NK-92 (cell line): Measurements from ENCODE around the gene GALNT9.

Experiments
- DNase-seq: peaks from one replicate; lab custom pipeline; 2025; ENCODE audit not compliant: unreplicated experiment; lab: John Stamatoyannopoulos, UW

Gene GALNT9

DNA sequence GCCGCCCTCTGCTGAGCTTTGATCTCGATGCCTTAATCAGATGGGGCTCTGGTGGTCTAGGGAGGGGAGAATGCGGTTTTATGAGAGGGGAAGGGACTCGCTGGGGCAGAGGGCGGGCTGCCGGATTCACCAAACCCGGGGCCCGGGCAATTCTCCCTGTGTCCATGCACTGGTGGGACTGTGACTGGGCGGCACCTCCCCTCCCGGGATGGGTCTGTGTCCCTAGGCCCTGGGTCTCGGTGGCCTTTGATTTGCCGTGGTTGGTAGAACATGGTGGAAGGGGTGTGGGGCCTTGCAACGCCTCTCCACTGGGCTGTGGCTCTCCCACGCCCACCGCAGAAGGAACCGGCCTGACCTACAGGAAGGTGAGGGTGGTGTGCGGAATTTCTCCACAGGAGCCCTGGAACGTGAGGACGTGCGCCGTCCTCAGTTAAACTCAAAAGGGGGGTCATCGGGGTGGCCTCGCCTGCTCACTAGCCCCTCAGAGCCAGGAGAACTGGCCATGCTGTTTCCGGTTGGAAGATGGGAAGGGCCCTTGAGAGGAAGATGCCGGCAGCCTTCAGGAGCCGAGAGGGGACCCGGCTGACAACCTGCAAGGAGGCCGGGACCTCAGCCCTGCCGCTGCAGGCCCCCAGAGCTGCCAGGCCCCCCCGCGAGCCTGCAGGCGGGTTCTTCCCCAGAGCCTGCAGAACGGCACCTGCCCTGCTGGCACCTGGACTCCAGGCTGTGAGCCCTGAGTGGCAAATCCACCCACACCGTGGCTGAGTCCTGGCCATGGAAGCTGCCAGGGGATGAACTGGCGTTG, 141.5 kb downstream of the GALNT9 start:
- DNase-seq = no peak

- DNase-seq = no peak
Observed at GRCh38 chr12:132186857-132187620, 142.3 kb downstream of the GALNT9 start.

GRCh38 chr12:132186208-132186856, 143.1 kb downstream of the GALNT9 start:
- no peak for DNase-seq

DNA sequence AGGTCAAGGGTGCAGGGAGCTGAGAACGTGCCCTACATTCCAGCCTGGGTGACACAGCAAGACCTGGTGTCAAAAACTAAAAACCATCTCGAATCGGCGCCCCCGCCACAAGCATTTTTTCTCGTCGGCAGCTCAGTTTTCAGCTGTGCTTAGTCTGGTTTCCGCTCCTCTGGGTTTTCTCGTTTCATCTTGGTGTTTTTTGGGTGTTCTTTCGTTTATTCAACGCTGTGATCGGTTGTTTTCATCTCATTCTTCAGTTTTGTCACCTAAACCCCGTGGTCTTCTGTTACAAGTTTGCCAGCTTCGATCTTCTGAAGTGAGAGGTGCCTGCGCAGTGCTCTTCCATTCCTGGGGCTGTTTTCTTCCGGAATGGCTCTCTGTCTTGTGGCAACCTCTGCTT, 143.7 kb downstream of the GALNT9 start:
- DNase-seq = no peak

DNA sequence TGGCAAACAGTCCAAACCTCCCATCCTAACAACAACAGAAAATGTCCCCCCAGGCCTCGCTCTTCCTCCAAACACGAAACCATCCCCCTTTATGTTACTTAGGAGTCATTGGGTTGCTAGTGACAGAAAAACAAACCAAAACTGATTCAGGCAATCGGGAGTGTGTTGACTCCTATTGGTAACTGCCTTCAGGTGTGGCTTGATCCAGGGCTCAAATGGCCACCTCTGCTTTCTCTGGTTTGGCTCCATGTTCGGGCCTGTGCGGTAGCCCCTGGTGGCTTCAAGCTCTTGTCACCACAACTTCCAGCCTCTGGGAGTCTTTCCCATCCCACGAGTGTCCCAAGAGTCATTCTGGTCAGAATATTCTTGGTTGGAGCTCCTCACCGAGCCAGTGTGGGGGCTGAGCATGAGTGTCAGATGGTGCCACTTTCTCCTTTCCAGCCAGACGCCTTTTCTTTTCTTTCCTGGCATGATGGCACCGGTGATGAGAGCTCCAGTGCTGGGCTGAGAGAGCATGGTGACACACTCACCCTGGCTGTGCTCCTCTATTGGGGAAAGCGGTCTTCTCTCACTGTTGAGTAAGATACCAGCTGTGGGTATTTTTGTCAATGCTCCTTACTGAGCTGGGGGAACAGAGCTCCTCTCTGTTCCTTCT, 146.6 kb downstream of the GALNT9 start:
- DNase-seq = no peak

- no peak for DNase-seq
Observed at GRCh38 chr12:132182206-132182710, 147.1 kb downstream of the GALNT9 start.

DNA sequence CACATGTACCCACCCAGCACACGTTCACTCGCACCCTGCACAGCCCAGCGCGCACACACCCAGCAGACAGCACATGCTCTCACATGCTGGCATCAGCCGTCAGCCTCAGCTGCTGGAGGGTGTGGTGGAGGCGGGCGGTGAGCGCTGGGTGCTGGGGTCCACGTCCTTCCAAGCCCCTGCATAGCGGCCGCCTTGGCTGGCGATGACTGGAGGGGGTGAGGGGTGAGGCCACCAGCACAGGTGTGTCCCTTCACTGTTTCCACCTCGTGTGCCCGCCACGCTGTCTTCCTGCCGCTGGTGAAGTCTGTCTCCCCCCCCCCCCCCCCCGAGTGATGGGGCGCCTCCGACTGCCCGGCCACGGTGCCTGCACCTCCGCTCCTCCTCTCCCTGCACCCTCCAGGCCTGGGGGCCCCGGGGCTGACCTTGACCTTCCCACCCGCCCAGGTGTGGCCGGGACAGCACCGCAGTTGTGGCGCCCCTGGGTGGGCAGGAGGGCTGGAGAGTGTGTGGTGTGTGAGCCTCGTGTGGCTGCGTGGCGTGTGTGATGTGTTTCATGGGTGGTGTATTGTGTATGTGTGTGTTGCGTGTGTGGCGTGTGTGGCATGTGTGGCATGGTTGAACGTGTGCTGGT, 147.7 kb downstream of the GALNT9 start:
- DNase-seq = no peak

- DNase-seq = no peak
Observed at GRCh38 chr12:132180648-132181546, 148.5 kb downstream of the GALNT9 start.

DNA sequence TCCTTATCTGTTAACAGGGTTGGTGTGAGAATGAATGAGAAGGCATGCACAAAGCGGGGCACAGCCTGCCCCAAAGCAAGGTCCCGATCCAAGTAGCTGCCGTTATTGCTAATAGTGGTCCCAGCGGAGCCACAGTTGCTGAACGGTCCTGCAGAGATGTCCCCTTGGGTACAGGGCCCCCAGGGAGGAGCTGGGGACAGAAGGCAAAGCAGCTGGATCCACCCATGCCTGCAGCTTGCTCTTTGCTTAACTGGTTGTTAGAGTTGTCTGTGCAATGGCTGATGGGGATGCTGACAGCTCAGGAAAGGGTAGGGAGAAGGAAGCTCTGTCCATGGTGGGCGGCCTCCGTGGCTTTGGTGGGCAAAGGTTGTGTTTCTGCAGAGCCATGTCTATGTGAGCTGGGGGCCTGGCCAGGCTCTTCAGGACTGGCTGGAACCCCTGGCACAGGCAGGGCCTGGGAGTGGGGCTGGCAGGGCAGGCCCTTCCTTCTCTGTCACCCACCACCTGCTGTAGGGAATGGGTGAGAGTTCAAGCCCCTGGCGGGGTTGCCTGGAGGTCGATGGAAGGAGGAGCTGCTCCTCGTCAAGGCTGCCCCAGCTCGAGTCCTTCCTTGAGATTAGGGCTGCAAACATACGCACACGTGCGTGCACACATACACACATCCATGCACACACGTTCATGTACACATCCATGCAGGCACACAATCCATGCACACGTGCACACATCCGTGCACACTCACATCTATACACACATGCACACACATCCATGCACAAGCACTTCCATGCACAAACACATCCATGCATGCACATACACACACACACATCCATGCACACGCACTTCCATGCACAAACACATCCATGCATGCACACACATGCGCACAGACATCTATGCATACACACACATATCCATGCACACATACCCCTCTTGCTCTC, 149.7 kb downstream of the GALNT9 start:
- no peak for DNase-seq

DNA sequence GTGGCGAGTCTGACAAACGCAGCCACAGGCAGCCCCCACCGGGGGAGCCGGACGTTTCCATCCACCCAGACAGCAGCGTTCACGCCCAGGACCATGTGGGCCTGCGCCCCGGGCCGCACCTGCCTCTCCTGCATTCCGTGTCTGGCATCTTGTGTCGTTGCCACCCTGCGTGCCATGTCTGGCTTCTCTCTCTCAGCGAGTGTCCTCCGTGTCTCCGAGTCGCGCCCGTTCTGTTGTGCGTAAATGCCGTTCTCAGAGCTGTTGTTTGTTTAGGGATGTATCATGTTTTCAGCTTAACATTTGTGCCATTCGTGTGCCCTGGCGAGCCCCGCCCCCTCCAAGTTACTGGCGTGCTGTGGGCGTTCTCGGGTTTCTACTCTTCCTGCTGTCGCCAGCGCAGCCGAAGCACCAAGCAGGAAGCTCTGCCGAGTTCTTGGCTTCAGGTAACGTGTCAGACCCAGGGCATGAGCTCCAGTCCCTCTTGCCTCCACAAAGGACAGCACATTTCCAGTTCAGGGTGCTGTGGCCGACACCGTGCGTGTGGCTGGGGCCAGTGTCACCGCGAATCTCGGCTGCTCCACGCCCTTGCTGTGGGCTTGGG, 150.5 kb downstream of the GALNT9 start:
- no peak for DNase-seq

- DNase-seq = no peak
Observed at GRCh38 chr12:132178316-132178715, 151.1 kb downstream of the GALNT9 start.

- DNase-seq = no peak
Observed at GRCh38 chr12:132176920-132177551, 152.4 kb downstream of the GALNT9 start.

DNA sequence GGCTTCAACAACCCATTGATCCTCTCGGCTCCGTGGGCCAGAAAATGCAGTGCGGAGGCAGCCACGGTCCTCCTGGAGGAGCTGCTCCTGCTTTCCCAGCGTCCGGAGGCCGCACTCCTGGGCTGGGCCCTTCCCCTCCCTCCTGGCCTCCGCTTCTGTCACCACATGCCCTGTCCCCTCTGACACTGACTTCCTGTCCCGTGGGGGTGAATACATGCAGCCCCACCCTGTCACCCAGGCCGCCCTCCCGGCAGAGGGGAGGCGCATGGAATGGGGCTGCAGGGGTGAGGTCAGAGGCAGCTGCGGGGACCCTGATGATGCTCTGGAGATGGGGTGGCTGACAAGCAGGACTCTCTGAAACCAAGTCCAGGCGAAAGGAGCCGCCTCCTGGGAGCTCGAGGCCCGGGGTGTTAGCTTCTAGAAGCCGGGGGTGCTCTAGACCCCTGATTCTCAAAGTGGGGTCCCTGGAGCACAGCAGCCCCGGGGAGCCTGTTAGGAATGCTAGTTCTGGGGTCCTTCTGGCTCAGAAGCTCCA, 152.9 kb downstream of the GALNT9 start:
- DNase-seq = no peak

DNA sequence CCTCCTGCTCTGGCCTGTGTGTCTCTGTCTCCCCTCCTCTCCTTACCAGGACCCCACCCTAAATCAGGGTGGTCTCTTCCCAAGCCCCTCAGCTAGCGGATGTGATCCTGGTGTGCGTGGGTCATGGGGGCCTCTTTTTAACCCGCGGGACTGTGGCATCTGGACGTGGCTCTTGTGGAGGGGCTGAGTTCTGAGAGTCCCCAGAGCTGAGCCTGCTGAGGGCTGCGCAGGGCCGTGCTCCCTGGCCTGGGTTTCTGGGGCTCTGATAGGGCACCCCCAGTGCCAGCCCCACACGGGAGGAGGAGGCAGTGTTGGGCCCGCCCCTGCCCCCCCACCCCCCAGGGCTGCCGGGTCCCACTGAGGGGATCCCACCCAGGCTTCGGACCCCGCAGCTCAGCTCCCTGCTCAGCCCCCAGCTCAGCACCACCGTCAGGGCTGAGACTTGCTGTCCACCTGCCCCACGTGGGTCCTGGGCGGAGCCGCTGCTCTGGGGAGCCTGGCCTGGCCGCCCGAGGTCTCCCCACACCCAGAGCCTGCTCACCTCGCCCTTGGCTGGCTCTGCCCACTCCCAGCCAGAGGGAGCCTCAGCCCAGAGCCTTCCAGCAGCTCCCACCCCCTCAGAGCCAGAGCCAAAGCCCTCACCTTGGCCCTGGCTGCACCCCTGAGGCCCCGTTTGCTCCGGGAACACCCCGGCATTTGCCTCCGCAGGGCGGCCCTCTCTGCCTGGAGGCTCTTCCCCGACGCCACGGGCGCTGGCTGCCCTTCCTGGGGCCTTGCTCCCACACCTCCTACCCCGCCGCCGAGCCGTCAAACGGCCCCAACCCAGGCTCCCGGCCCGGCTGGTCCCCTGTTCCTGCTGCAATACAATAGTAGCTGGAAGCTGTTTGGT, 153.6 kb downstream of the GALNT9 start:
- DNase-seq = no peak

DNA sequence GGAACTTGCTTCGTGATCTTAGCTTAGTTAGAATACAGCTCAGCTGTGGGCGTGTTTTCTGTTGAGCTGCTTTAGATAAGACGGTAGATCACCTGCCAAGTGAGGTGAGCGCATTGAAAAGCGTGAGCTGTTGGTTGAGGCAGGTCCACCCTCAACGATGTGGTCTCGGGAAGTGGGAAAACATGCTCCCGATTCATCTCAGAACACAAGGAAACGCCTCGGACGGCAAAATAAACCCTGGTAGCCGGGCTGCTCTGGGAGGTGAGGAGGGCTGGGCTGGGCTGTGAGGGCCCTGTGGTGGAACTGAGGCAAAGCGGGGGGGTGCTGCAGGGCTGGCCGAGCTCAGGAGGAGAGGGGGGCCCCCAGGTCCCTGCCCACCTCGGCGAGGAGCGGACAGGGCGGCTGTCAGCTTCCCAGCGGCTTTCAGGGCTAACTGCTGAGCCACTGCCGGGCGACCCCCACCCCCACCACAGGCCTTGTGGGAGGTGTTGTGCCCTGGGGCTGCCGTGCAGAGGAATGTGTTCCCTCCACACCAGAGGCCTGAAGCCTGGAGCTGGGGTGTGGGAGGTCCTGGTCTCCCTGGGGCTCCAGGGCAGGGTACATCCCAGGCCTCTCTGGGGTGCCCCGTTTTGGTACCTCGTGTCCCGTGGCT, 154.4 kb downstream of the GALNT9 start:
- DNase-seq = no peak
